Endothelial cell of umbilical vein (primary cell): ENCODE measurements around the gene B3GALT6. TPM values are rescaled to one million over a fixed set of nuclear protein-coding genes. Genes with fewer than 3 reads are reported as not detected.
A peak's percentile ranks its signal among the peaks of the same experiment; 100 is the strongest.

Source experiments
- BruUV-seq: library from RNA; stranded (reverse); fragments of 400-500 nt; replicated peaks from 2 replicates; lab custom pipeline; 2021; lab: Mats Ljungman, UMichigan
- CTCF ChIA-PET: fragments of 300-600, 350-600 bp; sonication (Branson Sonifier 250); formaldehyde crosslinking; loops from one replicate; lab custom pipeline; 2021; ENCODE audit warnings: antibody characterized with exemption, inconsistent platforms; lab: Charles Lee
- POLR2A ChIA-PET: fragments of 300-600, 350-600 bp; sonication (Branson Sonifier 250); formaldehyde crosslinking; loops from one replicate; lab custom pipeline; 2021; ENCODE audit warnings: antibody characterized with exemption, inconsistent platforms; lab: Charles Lee
- DNase-seq: peaks from one replicate; pipeline ENCODE4 v3.0.0-alpha.2; 2011; ENCODE audit warnings: low read depth, low spot score
- FAIRE-seq: peaks from 2 replicates; lab custom pipeline; 2011; peaks lifted over from hg19 to GRCh38; lab: Jason Lieb, UNC
- H2AFZ ChIP-seq: 2 replicates; pipeline ENCODE4 v1.6.0; 2012; ENCODE audit warnings: low read depth, low read length, control low read depth, inconsistent platforms
- H3K27ac ChIP-seq: 2 replicates; pipeline ENCODE4 v1.5.1; 2011; ENCODE audit warnings: low read depth, mild to moderate bottlenecking, control low read depth, low read length, moderate library complexity; ENCODE audit not compliant: insufficient read depth
- H3K27me3 ChIP-seq, 2 experiments: 2 replicates each; pipeline versions ENCODE4 v1.6.0 to v1.6.1; 2011; ENCODE audit warnings: low read length in 2 of 2, mixed read lengths in 1 of 2; ENCODE audit not compliant: control insufficient read depth in 2 of 2, insufficient read depth in 2 of 2
- H3K36me3 ChIP-seq, 2 experiments: 2 replicates in 1 of 2; 3 replicates in 1 of 2; pipeline ENCODE4 v1.5.1; 2011; ENCODE audit warnings: low read length in 2 of 2, mild to moderate bottlenecking in 1 of 2, moderate library complexity in 1 of 2; ENCODE audit not compliant: control insufficient read depth in 2 of 2, insufficient read depth in 2 of 2; ENCODE audit errors: extremely low read depth in 1 of 2
- H3K4me1 ChIP-seq: 3 replicates; pipeline ENCODE4 v1.5.1; 2011; ENCODE audit warnings: mild to moderate bottlenecking, low read length; ENCODE audit not compliant: control insufficient read depth, insufficient read depth; ENCODE audit errors: extremely low read depth
- H3K4me2 ChIP-seq: 2 replicates; pipeline ENCODE4 v1.6.1; 2011; ENCODE audit warnings: low read length, control low read depth, mixed read lengths; ENCODE audit not compliant: insufficient read depth
- H3K4me3 ChIP-seq, 3 experiments: fragments of 200-600 bp in 1 of 3; sonication (generic), shearing (Covaris generic) in 1 of 3; replicated peaks in 1 of 3; 2 replicates each; pipeline ENCODE4 v1.5.1; 2011 to 2016; ENCODE audit warnings: control low read depth in 3 of 3, low read length in 3 of 3, mild to moderate bottlenecking in 2 of 3, inconsistent platforms in 1 of 3, low read depth in 1 of 3, moderate library complexity in 1 of 3; ENCODE audit not compliant: insufficient read depth in 1 of 3
- H3K79me2 ChIP-seq: 2 replicates; pipeline ENCODE4 v1.6.0; 2012; ENCODE audit warnings: low read length, inconsistent platforms; ENCODE audit not compliant: control insufficient read depth, insufficient read depth
- H3K9ac ChIP-seq: replicated peaks from 2 replicates; pipeline ENCODE3; 2011; ENCODE audit warnings: low read length, control low read depth; ENCODE audit not compliant: insufficient read depth; ENCODE audit errors: extremely low read depth
- H3K9me1 ChIP-seq: replicated peaks from 3 replicates; pipeline ENCODE4 v1.6.0; 2011; ENCODE audit warnings: mild to moderate bottlenecking, low read length; ENCODE audit not compliant: control insufficient read depth, insufficient read depth; ENCODE audit errors: extremely low read depth
- H3K9me3 ChIP-seq: replicated peaks from 2 replicates; pipeline ENCODE4 v1.5.1; 2012; ENCODE audit warnings: low read length, inconsistent platforms; ENCODE audit not compliant: control insufficient read depth, insufficient read depth
- H4K20me1 ChIP-seq: replicated peaks from 2 replicates; pipeline ENCODE3; 2011; ENCODE audit warnings: mild to moderate bottlenecking, low read length; ENCODE audit not compliant: control insufficient read depth, insufficient read depth; ENCODE audit errors: extremely low read depth
- CTCF ChIP-seq, 2 donors: IDR thresholded peaks; 1 replicate in 1 of 2; 2 replicates in 1 of 2; pipeline ENCODE4 v1.5.1; 2011; ENCODE audit warnings: low read length in 2 of 2, mild to moderate bottlenecking in 2 of 2, moderate library complexity in 2 of 2, control low read depth in 1 of 2, inconsistent platforms in 1 of 2, low read depth in 1 of 2; ENCODE audit not compliant: insufficient read depth in 1 of 2; ENCODE audit errors: extremely low read depth in 1 of 2
- EZH2 ChIP-seq: IDR thresholded peaks from 2 replicates; pipeline ENCODE4 v1.6.1; 2012; ENCODE audit warnings: borderline replicate concordance, low read depth, mild to moderate bottlenecking, moderate library complexity, low read length, inconsistent platforms; ENCODE audit not compliant: severe bottlenecking
- FOS ChIP-seq: IDR thresholded peaks from 2 replicates; pipeline ENCODE4 v1.6.1; 2011; ENCODE audit warnings: mild to moderate bottlenecking, low read length, moderate library complexity, borderline replicate concordance; ENCODE audit not compliant: insufficient read depth
- GATA2 ChIP-seq: IDR thresholded peaks from 2 replicates; pipeline ENCODE4 v1.7.0; 2011; ENCODE audit warnings: low read depth, mild to moderate bottlenecking, moderate library complexity, mixed read lengths, low read length; ENCODE audit not compliant: insufficient read length, insufficient read depth
- dilution Hi-C: fragments of 300-500 bp; cut with MboI; formaldehyde crosslinking; loops from one replicate; pipeline ENCODE4 v1.15.0; 2019; ENCODE audit warnings: low sequenced_read_pairs; ENCODE audit not compliant: extremely low pct_ligation_motif_present
- intact Hi-C: fragments of 100-400 bp; cut with micrococcal nuclease; formaldehyde crosslinking; loops from one replicate; pipeline ENCODE4 v1.10.0; 2022
- polyA plus RNA-seq, 4 experiments: library from polyadenylated mRNA; depleted of rRNA in 3 of 4; stranded (reverse) in 3 of 4; unstranded in 1 of 4; fragments of >200 nt; gene quantifications; 2 replicates each; pipeline versions ENCODE4 v1.2.1 to v1.2.3, GENCODE V29; 2011 to 2012; ENCODE audit warnings: missing spikeins in 1 of 4
- total RNA-seq: library from RNA; stranded (reverse); gene quantifications from 2 replicates; pipeline ENCODE4 v1.2.3, GENCODE V29; 2021

B3GALT6 gene
- total and polyA plus RNA-seq, 2 donors (not counting 3 experiments of a cell fraction or from before 2014, with no cell fraction given), result 24.6 to 34.1 TPM

- Histone ChIP-seq H3K4me2 (no peak within 1 kb of the TSS), H3K27me3 (peaks cover 3 to 15% of the 10 kb centered on the region in 2 experiments), H4K20me1 (no peaks in the 10 kb centered on the region), H3K27ac (no peak within 1 kb of the TSS), H3K9me3 (no peaks in the 10 kb centered on the region), H3K4me1 (no peaks in the 10 kb centered on the region), H2AFZ (no peak within 1 kb of the TSS), H3K9me1 (no peaks in the 10 kb centered on the region), H3K36me3 (no peaks in the 10 kb centered on the region), H3K4me3 (no peak within 1 kb of the TSS), H3K79me2 (no peaks in the 10 kb centered on the region), H3K9ac (no peak within 1 kb of the TSS)
- BruUV-seq, result no TSS peak
- DNase-seq, result no peak
- TF ChIP-seq EZH2 (peak; percentile 69), CTCF (IDR thresholded peaks at IDR 0.05; ENCODE audit: extremely low read depth in 1 of 2, insufficient read depth in 1 of 2, low read depth in 1 of 2, low read length in 2 of 2) (no peak)
- FAIRE-seq, result no peak
- intact Hi-C loops (no loop called here), dilution Hi-C loops (no loop called here)
- ChIA-PET CTCF (interaction anchor here (1.1 kb wide), 1 partner anchor 45 kb away, joined by 3 read pairs; no protein-coding TSS in a partner anchor), POLR2A (no interaction called here)
Measured at GRCh38 chr1:1206376-1206965, 25.6 kb upstream of the B3GALT6 start, which contains the start of gene TNFRSF18. Gene TNFRSF18 (minus strand): TSS chr1:1206592. CDS start chr1:1206571, 21 bp downstream.

GRCh38 chr1:1206966-1207531 lies 25.0 kb upstream of the B3GALT6 start:
- intact Hi-C loops, result no loop called here
- no peak overlapping the region for H3K9ac ChIP-seq
- H3K36me3 ChIP-seq, result no peaks in the 10 kb centered on the region
- dilution Hi-C loops, result no loop called here
- TF ChIP-seq EZH2 (no peak), CTCF (IDR thresholded peaks at IDR 0.05; ENCODE audit: extremely low read depth in 1 of 2, insufficient read depth in 1 of 2, low read depth in 1 of 2, low read length in 2 of 2) (no peak), FOS (no peak), GATA2 (no peak)
- no peaks in the 10 kb centered on the region for H4K20me1 ChIP-seq
- H3K9me1 ChIP-seq, result no peaks in the 10 kb centered on the region
- H3K27ac ChIP-seq, result no peak overlapping the region
- no peaks in the 10 kb centered on the region for H3K9me3 ChIP-seq
- H3K79me2 ChIP-seq, result no peaks in the 10 kb centered on the region
- no peak for FAIRE-seq
- H3K27me3 ChIP-seq, result peaks cover 3 to 15% of the 10 kb centered on the region in 2 experiments
- BruUV-seq, result no TSS peak
- ChIA-PET CTCF (interaction anchor here (1.1 to 1.5 kb wide), 2 partner anchors 46 to 84 kb away, joined by 3 to 10 read pairs; no protein-coding TSS in a partner anchor), POLR2A (no interaction called here)
- no peak overlapping the region for H3K4me2 ChIP-seq
- no peak for DNase-seq
- no peak overlapping the region for H3K4me3 ChIP-seq
- no peak overlapping the region for H2AFZ ChIP-seq
- no peaks in the 10 kb centered on the region for H3K4me1 ChIP-seq
